HS-27A (cell line): ENCODE measurements around the gene CDH4.
"Not testable (repeated sequence)": the region's sequence is repeated elsewhere in the genome, so short reads cannot be mapped to it uniquely, and the experiment has no call there.

Experiments used
- DNase-seq: peaks from one replicate; pipeline ENCODE4 v3.0.0-alpha.2; 2012; ENCODE audit warnings: low read depth, missing footprints

CDH4 gene

DNA sequence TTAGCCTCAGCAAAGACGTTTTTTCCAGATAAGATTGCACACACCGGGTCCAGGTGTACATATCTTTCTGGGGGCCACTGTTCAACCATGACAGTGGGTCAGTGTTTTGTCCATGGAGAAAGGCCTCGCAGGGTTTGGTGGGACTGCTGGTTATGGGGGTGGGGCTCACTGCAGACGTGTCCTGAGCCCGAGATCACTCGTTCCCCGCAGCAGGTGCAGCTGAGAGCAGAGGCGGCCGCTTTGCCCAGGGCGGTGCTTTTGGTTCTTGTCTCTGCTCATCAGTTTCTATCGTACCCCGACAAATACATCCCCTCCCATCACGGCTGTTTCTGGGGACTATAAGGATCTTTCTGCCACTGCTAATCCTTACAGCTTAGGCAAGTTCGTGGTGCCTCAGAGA is 166.9 kb downstream of the CDH4 start:
- DNase-seq: no peak

DNA sequence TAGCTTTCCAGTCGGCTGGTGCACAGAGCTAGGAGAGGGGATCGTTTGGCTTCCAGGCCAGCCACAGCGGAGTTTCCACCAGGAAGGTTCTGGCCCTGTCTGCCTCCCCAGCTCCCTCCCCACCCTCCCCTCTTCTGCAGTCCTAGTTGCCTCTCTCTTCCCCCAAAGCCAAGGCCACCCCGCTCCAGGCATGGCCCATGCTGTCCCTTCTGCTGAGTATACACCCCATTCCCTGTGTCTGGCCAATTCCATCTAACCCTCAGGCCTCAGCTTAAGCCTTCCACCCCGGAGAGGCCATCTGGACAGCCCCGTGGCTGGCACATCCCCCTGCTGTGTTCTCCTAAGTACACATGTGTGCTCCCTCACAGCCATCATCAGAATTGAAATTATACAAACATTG is 167.4 kb downstream of the CDH4 start:
- DNase-seq: no peak

DNA sequence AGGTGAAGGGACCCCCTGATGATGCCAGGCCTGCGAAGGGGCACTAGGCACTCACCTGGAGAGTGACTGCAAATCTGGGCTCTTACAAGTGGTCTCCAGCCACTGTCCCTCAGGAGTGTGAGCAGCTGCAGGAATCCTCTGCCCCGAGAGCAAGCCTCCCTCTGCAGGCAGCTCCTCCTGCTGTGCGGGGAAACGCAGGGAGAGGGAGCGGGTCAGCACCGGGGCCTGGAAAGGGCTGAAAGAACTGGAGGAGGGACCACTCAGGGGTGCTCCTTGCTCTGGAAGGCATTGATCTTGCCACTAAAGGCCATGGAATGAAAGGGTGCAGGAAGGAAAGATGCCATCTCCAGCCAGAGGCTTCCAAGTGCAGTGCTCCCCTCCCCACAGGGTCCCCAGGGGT is 168.0 kb downstream of the CDH4 start:
- DNase-seq: no peak

DNA sequence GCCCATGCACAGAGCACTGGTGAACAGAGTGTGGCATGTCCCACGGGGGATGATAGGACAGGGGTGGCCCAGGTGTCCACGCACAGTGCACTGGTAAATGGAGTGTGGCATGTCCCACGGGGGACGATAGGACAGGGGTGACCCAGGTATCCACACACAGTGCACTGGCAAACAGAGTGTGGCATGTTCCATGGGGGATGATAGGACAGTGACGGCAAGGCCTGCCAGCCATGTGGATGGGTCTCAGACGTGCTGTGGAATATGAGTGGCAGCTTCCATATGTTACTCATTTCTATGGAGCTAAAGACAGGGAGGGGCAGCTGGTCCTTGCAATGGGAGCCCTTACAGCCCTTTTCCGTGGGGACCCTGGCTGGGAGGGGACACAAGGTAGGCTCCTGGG is 168.7 kb downstream of the CDH4 start:
- no peak for DNase-seq

DNA sequence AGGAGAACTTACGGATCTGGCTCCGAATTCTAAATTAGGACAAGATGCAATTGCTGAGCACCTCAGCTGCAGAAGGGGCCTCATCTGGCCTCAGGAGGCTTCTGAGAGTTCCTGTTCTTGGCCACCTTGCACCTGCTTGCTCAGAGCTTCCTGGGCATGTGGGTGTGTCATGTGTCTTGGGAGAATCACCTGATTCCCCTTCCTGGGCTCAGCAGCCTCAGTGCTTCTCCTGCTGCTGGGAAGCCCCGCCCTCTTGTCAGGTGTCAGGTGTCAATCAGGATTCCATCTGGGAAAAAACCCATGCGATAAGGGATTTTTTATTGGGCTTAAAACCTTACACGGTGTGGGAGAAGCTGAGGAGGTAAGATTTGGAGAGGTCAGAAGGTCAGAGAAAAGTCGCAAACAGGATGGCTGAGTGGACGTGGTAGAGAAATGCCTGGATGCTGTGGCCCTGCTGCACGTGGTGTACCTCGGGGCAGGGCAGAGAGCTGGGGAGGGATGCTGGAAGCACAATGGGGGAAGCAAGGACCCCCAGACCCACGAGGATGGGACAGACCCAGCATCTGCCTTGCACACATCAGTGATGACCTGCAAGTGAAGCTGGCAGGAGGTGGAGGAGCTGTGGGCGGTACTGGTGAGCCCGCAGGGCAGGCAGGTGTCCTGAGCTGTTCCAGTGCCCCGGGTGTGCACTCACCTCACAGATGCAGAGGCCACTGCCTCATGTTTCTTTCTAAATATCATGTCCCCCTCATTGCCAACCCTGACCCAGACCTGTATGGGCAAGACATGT is 170.8 kb downstream of the CDH4 start:
- DNase-seq: no peak

DNA sequence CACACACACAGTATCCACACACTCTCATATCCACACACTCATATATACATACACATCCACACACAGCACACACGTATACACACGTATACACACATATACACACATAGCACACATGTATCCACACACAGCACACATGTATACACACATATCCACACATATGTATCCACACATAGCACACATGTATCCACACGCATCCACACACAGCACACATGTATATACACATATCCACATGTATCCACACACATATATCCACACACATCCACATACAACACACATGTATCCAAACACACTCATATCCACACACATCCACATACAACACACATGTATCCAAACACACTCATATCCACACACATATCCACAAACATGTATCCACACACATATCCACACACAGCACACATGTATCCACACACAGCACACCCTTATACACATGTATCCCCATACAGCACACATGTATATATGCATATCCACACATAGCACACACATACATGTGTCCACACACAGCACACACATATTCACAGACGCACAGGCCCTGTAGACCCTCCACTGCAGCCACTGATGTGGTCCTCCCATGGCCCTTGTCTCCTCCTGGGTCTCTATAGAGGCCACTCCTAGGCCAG is 172.1 kb downstream of the CDH4 start:
- DNase-seq: no peak

DNA sequence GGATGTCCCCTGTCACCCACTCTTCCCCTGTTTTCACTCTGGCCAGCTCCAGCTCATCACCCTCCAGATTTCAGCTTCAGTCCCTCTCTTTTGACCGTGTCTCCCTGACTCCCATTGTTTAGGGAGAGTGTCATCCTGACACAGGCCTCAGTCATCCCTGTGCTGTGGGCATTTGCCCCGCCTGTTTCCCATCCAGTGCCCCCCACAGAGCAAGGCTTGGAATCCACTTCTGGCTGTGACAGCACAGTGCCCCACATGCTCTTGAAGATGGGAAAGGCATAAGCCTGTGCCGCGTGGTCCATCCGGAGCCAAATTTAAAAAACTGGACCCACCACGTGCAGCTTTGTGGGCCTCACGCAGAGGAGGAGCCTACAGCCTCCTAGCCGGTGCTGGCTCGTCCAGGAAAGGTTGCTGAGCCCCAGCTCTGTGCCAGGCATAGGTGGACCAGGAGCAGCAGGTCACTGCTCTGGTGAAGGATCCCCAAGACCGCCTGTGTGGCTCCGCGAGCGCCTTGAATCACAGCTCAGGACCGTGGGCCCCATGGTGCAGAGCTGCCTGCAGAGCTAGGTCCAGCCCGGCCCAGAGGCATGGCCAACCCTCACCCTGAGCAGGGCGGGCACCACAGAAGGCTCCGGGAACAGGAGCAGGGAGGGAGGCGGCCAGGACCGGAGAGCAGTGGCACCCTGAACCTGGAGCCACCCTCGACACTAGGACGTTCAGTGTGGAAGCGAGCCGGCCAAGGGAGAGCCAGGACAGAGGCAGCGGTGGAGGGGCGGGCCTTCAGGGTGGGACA is 172.8 kb downstream of the CDH4 start:
- DNase-seq: no peak

DNA sequence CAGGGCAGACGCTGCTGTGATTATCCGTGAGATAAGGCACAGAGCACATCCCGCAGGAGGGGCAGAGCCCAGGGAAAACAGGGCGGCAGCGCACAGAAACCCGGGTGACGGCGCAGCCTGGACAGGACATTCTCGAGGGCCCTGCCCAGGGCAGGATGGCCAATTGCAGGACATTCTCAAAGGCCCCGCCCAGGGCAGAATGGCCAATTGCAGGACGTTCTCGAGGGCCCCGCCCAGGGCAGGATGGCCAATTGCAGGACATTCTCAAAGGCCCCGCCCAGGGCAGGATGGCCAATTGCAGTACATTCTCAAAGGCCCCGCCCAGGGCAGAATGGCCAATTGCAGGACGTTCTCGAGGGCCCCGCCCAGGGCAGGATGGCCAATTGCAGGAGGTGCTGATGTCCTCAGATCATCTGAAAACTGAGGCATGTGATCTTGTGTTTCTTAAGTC is 173.5 kb downstream of the CDH4 start:
- DNase-seq: not testable (repeated sequence)

DNA sequence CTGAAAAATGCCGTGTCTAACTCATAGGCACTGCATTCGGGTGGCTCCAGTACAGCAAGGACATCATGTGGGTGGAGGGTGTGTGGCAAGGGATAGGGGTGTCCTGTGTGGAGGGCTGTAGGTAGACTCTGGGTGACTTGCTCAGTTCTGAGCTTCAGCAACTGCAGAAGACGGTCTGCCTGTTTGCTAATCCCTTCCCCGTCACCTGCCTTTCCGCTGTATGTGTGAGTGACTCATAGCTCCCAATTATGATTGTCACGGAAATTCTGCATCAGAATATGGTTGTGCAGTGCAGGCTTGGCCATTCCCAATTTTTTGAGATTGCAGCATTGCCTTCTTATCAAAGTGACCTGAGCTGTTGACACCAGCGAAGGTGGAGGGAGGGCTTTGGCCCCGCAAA is 174.3 kb downstream of the CDH4 start:
- no peak for DNase-seq

DNA sequence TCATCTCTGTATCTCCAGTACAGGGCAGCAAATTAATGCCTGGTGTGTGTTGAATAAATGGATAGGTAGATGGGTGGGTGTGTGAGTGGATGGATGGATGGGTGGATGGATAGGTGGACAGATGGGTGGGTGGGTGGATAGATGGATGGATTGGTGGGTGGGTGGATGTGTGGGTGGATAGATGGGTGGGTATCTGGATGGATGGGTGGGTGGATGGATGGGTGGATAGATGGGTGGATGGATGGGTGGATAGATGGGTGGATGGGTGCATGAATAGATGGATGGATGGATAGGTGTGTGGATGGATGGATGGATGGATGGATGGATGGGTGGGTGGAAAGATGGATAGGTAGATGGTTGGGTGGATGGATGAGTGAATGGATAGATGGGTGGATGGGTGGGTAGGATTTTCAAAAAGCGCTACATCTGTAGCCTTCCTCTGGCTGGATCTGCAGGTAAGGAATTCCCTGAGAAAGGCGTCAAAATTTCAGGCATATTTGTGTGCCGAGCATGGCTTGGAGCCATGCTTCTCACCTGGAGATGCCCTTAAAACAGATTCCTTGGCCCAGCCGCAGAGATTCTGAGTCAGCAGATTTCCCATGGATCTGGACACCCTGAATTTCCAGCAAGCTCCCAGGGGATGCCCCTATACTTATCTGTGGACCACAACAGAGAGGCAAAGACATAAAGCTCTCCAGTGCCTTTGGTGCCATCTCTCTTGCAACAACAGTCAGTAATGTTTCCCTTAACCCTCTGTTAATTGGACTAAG is 177.6 kb downstream of the CDH4 start:
- DNase-seq: no peak

DNA sequence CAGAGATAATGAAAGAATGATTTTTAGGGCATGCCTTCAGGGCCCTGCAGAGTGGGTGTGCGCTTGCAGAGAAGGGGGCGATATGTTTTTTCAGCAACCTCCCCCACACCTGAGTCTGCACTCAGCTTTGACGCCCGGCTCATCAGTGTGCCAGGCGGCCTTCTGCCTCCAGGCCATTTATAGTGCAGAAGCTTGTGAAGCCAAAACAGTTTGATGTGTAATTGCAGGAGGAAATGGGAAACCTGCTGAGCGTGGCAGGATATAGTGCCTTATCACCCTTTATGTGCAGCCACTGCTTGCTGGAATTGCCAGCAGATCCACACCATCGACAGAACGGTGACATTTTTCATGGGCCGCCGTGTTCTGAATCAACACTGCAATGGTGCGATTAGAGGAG is 178.2 kb downstream of the CDH4 start:
- no peak for DNase-seq

DNA sequence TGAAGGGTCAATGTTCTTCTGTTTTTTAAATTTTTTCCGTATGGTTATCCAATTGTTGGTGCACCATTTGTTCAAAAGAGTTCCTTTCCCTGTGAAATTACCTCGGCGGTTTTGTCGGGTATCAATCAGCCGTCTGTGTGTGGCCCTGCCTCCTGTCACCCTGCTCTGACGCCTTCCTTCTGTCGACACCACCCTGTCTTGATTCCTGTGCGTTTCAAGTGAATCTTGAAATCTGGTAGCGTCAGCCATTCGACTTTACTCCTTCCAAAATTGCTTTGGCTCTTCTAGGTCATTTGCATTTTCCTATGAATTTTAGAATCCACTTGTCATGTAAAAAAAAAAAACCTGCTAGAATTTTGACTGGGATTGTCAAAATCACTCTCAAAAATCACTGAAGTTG is 181.1 kb downstream of the CDH4 start:
- no peak for DNase-seq

DNA sequence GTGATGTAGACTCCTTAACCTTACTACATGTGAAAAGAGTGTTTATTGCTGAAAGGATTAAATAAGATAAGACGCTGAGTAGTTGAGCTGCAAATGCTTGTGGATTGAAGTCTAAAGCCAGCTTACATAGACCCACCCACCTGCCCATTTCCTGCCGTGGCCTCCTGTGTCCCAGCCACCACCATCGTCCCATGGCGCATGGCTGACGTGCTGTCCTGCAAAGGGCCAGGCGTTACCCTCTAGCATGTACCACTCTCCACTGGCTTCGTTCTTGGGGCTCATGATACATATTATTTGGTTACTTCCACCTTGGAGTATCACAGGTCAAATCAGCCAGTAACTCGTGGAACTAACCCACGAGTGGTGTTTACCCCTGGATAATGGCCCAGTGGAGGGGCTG is 181.8 kb downstream of the CDH4 start:
- no peak for DNase-seq

DNA sequence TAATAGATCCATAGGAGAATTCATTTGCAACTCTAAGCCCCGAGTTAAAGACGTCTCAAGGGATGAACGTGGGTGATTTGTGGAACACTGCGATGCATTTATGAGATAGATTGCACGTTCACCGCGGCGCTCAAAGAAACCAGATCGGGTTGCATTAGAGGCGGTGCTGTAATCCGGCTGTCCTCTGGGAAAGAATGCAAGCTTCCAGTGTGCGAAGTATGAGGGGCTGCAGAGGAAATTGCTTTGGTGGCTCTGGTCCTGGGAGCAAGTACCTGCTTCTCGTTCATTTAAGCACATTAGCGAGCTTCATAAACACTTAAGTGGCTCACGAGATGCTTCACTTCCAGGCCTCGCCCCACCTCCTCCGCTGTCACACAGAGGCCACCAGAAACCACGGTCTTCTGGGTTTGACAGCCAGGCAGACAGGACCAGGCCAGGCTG is 182.3 kb downstream of the CDH4 start:
- no peak for DNase-seq

DNA sequence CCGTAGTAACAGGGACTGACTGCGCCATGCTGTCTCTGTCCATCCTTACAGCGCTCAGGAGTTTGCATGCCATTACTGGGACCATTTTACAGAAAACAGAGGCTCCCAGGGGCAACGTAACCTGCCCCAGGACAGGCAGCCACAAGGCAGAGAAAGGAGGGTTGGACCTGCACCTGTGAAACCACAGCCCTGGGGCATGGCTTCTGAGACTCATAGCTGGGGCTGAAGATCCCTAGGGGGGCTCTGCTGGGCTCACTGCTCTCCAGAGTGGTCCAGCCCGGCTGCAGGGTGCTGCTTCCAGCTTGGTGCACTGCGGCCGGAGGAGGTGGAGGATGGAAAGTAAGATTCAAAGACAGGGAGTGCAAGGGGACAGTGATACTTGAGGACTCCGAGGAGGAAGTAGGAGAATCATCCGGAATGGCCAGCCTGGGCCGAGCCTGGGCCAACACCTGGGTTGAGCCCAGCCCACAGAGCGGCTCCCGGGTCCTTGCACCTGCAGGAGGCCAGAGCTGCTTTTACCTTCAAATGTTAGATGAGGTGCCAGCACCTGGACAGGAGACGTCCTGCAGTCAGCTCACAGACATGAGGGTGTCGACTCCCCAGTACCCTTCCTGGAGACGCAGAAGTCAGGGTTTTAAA is 183.2 kb downstream of the CDH4 start:
- no peak for DNase-seq

DNA sequence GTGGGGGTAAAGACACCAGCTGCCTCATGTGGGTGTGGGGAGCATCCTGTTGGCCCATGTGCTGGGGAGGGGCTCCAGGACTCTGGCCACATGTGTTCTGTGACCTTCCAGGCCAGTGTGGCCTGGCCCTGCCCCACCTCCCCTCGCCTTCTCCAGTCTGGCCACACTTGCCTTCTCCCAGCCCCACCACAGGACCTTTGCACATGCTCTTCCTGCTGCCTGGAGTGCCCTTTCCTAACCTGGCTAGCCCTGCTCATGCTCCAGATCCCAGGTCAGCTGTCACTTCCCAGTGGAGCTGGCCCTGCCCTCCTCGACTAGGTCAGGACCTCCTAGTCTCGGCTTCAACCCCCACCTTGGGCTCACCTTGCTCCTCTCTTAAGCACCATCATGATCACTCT is 183.8 kb downstream of the CDH4 start:
- DNase-seq: no peak

DNA sequence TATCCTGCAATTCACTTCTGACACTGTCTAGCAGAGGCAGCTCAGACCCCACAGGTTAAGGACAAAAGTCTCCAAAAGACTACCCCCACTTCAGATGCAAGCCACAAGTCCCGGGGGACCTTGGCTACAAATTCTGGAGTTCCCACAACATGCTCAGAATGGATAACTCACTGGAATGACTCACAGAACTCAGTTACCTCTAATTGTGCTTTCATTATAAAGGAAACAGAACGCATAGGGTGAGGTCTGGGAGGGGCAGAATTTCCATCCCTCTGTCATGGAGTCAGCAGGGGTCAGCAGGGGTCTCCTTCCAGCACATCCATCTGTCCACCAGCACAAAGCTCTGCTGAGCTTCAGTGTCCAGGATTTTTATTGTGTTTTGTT is 184.2 kb downstream of the CDH4 start:
- no peak for DNase-seq

DNA sequence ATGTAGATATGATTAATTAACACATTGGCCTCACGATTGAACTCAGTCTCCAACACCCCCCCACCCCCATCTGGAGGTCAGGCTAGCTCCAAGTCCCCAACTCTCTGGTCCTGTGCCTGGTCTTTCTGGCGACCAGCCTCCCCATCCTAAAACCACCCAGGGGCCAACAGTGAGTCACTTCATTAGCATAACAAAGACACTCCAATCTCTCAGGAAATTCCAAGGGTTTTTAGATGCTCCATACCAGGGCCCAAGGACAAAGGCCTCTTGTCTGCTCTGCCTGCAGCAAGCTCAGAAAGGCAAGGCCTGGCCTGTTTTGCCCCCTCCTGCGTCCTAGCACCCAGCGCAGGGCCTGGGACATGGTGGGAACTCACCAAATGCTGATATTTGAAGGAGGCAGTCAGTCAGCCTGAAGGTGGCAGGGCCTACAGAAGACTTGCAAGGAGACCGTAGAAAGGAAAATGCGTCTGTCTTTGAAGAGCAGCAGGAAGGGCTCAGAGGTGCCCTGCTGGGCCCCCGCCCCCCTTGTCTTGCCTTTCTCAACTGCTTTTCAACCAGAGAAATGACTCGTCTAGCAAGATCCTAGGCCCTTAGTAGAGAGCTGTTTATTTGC is 184.7 kb downstream of the CDH4 start:
- DNase-seq: no peak

DNA sequence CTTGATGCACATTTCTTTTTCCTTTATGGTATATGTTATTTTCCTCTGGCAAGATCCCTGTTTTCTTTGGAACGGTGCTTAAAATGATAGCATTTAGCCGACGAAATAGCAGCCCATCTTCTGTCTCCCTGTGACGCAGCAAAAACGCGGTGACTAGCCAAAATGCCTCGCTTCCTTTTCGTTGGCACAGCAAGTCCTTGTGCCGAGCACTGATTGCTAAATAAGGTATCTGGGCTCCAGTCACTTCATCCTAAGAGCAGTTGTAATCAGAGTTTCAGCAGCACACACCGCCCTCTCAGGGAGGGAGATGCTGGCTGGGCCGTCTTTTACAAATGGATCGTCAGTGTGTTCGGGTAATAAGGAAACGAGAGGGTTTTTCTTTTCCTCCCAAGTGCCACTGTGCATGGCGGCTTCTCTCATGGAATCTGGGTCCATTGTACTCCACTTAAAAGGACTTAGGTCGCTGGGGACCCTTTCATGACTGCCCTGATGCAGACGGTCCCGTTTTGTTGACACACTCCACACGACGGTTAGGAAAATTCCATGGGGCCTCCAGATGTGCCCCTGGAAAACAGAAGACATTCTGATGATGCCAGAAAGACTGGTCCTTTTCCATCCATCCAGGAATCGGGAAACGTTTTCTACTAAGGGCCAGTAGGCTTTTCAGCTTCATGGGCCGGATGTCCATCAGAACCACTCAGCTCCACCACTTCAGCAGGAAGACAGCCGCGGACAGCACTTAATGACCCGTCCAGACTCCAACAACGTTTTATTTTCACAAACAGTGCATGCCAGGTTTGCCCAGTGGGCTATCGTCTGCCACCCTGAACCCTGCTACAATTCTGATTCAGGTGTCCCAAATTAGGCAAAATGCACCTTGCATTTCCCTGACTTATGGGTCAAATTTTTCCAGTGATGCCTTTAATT is 185.5 kb downstream of the CDH4 start:
- DNase-seq: no peak

DNA sequence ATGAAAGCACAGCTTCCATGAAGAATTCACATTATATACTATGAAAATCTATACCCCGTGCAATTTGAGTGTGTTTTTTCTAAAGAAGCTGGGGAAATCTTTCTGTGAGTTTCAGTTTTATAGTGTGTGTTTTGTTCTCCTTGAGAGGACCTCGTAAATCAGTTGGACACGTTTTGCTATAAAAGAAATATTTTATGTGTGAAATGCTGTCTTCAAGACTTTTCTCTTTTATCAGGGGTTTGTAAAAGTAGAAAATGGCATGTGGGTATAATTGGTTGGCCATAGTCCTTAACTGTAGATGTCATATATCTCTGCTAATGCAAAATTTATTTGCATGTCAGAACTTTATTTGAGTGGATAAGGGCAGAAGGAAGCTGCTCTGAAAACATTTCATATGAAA is 186.2 kb downstream of the CDH4 start:
- no peak for DNase-seq
